SU-DHL-6 (cell line): Measurements from ENCODE around the gene RBM17.

ENCODE experiments used
- H2AFZ ChIP-seq: fragments of 200-600 bp; sonication (generic); 2 replicates; pipeline ENCODE4 v1.6.1; 2014; ENCODE audit warnings: low read depth, mild to moderate bottlenecking, moderate library complexity, mixed read lengths, antibody characterized with exemption, low read length; ENCODE audit not compliant: severe bottlenecking
- H3F3A ChIP-seq: fragments of 200-600 bp; shearing (Covaris generic); 2 replicates; pipeline ENCODE4 v1.6.0; 2016; ENCODE audit warnings: antibody characterized with exemption, mild to moderate bottlenecking; ENCODE audit not compliant: insufficient read depth
- H3K27ac ChIP-seq: fragments of 200-600 bp; sonication (generic); 2 replicates; pipeline ENCODE4 v1.5.1; 2016; ENCODE audit warnings: low read depth, mild to moderate bottlenecking, low read length, moderate library complexity, mixed read lengths
- H3K27me3 ChIP-seq: fragments of 200-600 bp; sonication (generic), shearing (Covaris generic); 2 replicates; pipeline ENCODE4 v1.6.0; 2014; ENCODE audit warnings: mild to moderate bottlenecking, low read length
- H3K36me3 ChIP-seq: fragments of 200-600 bp; sonication (generic); 2 replicates; pipeline ENCODE4 v1.6.1; 2014; ENCODE audit warnings: mild to moderate bottlenecking, low read length, mixed read lengths
- H3K4me2 ChIP-seq: fragments of 300-600, 200-600 bp; shearing (Covaris generic), sonication (generic); 2 replicates; pipeline ENCODE4 v1.6.0; 2014; ENCODE audit warnings: low read length, low read depth, mild to moderate bottlenecking; ENCODE audit not compliant: poor library complexity, severe bottlenecking
- H3K4me3 ChIP-seq: fragments of 200-600 bp; sonication (generic); 2 replicates; pipeline ENCODE4 v1.5.1; 2014; ENCODE audit warnings: antibody characterized with exemption, low read length, mild to moderate bottlenecking, mixed read lengths; ENCODE audit not compliant: insufficient read depth, poor library complexity, severe bottlenecking
- H3K79me2 ChIP-seq: fragments of 200-600 bp; sonication (generic); 2 replicates; pipeline ENCODE4 v1.6.1; 2014; ENCODE audit warnings: mild to moderate bottlenecking, low read length, moderate library complexity; ENCODE audit not compliant: insufficient read depth
- H3K9ac ChIP-seq: fragments of 200-600 bp; sonication (generic); 2 replicates; pipeline ENCODE4 v1.7.0; 2014; ENCODE audit warnings: mild to moderate bottlenecking, low read length
- H3K9me2 ChIP-seq: fragments of 200-600 bp; sonication (generic); replicated peaks from 2 replicates; pipeline ENCODE4 v1.6.1; 2014; ENCODE audit warnings: low read length; ENCODE audit not compliant: insufficient read depth
- H3K9me3 ChIP-seq: fragments of 200-600 bp; sonication (generic); 2 replicates; pipeline ENCODE4 v1.6.1; 2014; ENCODE audit warnings: low read length, mixed read lengths; ENCODE audit not compliant: insufficient read depth
- H4K20me1 ChIP-seq: fragments of 200-600 bp; sonication (generic); 2 replicates; pipeline ENCODE4 v1.6.1; 2014; ENCODE audit warnings: low read depth, mild to moderate bottlenecking, antibody characterized with exemption, low read length, moderate library complexity, mixed read lengths
- CTCF ChIP-seq: fragments of 200-600 bp; sonication (generic); IDR thresholded peaks from one replicate; pipeline ENCODE4 v1.5.1; 2017; ENCODE audit warnings: antibody characterized with exemption, mild to moderate bottlenecking, low read length, moderate library complexity; ENCODE audit not compliant: insufficient read depth, poor library complexity, severe bottlenecking
- EZH2phosphoT487 ChIP-seq: fragments of 200-600 bp; sonication (generic), shearing (Covaris generic); conservative IDR thresholded peaks from 2 replicates; pipeline ENCODE4 v1.6.1; 2018; ENCODE audit warnings: mild to moderate bottlenecking, antibody characterized with exemption, low read length, moderate library complexity, mixed read lengths

Gene RBM17

GRCh38 chr10:6148251-6148701 is 59.4 kb downstream of the RBM17 start:
- Histone ChIP-seq H3K4me2 (no peak overlapping the region), H3K36me3 (no peaks in the 10 kb centered on the region), H3K27ac (no peak overlapping the region), H4K20me1 (no peaks in the 10 kb centered on the region), H3K9me3 (no peaks in the 10 kb centered on the region), H3K27me3 (no peaks in the 10 kb centered on the region), H3K79me2 (peaks cover 37% of the 10 kb centered on the region), H3K9ac (no peak overlapping the region), H3K4me3 (no peak overlapping the region), H3K9me2 (no peaks in the 10 kb centered on the region), H2AFZ (no peak overlapping the region), H3F3A (no peaks in the 10 kb centered on the region)
- no peak for TF ChIP-seq EZH2phosphoT487
- no peak for TF ChIP-seq CTCF

DNA sequence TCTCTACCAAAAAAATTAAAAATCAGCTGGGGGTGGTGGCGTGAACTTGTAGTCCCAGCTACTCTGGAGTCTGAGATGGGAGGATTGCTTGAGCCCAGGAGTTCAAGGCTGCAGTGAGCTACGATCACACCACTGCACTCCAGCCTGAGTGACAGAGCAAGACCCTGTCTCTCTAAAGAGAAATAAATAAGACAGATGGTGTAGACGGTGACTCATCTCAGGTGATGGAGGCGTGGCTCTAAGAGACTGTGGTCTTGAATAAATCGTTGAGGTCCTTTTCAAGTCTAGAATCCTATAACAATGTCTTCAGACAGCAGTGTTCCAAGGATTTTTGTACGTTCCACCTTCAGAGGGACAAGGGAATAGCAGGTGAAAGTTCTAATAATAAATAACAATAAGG is 60.1 kb downstream of the RBM17 start:
- no peak overlapping the region for H3K4me3 ChIP-seq
- no peaks in the 10 kb centered on the region for H3K36me3 ChIP-seq
- peaks cover 38% of the 10 kb centered on the region for H3K79me2 ChIP-seq
- H2AFZ ChIP-seq = no peak overlapping the region
- H3K27me3 ChIP-seq = no peaks in the 10 kb centered on the region
- no peak overlapping the region for H3K4me2 ChIP-seq
- H3K9ac ChIP-seq = no peak overlapping the region
- no peaks in the 10 kb centered on the region for H3K9me2 ChIP-seq
- TF ChIP-seq CTCF = no peak
- TF ChIP-seq EZH2phosphoT487 = no peak
- H3K9me3 ChIP-seq = no peaks in the 10 kb centered on the region
- H4K20me1 ChIP-seq = no peaks in the 10 kb centered on the region
- H3F3A ChIP-seq = no peaks in the 10 kb centered on the region
- no peak overlapping the region for H3K27ac ChIP-seq

GRCh38 chr10:6151087-6151977 is 62.5 kb downstream of the RBM17 start:
- Histone ChIP-seq H3K4me3 (no peak overlapping the region), H2AFZ (peak overlapping the region; percentile 7), H3K27me3 (no peaks in the 10 kb centered on the region), H4K20me1 (no peaks in the 10 kb centered on the region), H3K36me3 (no peaks in the 10 kb centered on the region), H3K9me3 (no peaks in the 10 kb centered on the region), H3K4me2 (peak overlapping the region; percentile 52), H3F3A (no peaks in the 10 kb centered on the region), H3K9ac (peak overlapping the region; percentile 32), H3K79me2 (peaks cover 46% of the 10 kb centered on the region), H3K27ac (peak overlapping the region; percentile 28; the same call in 1 of the 2 replicates), H3K9me2 (no peaks in the 10 kb centered on the region)
- no peak for TF ChIP-seq EZH2phosphoT487
- TF ChIP-seq CTCF = peak; percentile 67
